ENCODE measurements around the gene RBL1.

The RBL1 gene

GRCh38 chr20:37114012-37114411 lies 18.2 kb upstream of the RBL1 start:
- peaks cover 4% of the 10 kb centered on the region for H3K36me3 Mint-ChIP-seq (ENCODE audit: low read depth)
- no peak overlapping the region for H3K4me3 Mint-ChIP-seq
- no peaks in the 10 kb centered on the region for H3K9me3 Mint-ChIP-seq
- TF ChIP-seq, protein P1, sequence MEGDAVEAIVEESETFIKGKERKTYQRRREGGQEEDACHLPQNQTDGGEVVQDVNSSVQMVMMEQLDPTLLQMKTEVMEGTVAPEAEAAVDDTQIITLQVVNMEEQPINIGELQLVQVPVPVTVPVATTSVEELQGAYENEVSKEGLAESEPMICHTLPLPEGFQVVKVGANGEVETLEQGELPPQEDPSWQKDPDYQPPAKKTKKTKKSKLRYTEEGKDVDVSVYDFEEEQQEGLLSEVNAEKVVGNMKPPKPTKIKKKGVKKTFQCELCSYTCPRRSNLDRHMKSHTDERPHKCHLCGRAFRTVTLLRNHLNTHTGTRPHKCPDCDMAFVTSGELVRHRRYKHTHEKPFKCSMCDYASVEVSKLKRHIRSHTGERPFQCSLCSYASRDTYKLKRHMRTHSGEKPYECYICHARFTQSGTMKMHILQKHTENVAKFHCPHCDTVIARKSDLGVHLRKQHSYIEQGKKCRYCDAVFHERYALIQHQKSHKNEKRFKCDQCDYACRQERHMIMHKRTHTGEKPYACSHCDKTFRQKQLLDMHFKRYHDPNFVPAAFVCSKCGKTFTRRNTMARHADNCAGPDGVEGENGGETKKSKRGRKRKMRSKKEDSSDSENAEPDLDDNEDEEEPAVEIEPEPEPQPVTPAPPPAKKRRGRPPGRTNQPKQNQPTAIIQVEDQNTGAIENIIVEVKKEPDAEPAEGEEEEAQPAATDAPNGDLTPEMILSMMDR (IDR thresholded peaks at IDR 0.05; ENCODE audit: unreplicated experiment in 3 of 3), result no peak
- no peaks in the 10 kb centered on the region for H3K4me1 Mint-ChIP-seq
- H3K27ac Mint-ChIP-seq, result no peak overlapping the region
- H3K27me3 Mint-ChIP-seq (ENCODE audit: low read depth), result no peaks in the 10 kb centered on the region

DNA sequence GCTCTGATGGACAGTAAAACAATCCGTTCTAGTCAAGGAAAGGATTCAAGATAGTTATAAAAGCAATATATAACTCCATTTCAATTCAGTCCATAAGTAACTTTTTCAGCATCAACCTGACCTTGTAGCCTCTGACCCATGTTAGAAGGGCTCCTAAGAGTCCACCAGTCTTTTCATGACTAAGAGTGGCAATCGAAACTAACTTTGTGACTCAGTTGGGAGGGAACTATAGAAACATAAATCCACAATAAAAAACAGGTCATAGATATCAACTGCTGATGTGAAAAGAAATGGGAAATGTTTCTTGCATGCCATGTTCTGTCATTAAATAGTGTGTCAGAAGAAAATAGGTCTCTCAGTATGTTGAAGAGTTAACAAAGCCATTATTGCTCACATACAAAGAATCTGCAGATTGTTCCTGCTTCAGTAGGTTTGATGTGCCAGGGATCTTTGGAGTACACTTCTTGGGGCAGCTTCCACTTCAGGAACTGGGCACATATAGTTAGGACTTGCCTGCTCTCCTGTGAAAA lies 16.2 kb upstream of the RBL1 start:
- Mint-ChIP-seq H3K27me3 (ENCODE audit: low read depth) (no peaks in the 10 kb centered on the region), H3K4me1 (no peaks in the 10 kb centered on the region), H3K9me3 (no peaks in the 10 kb centered on the region), H3K36me3 (ENCODE audit: low read depth) (peaks cover 4% of the 10 kb centered on the region), H3K4me3 (no peak overlapping the region), H3K27ac (no peak overlapping the region)
- TF ChIP-seq, protein P1 (IDR thresholded peaks at IDR 0.05; ENCODE audit: unreplicated experiment in 3 of 3), result no peak

DNA sequence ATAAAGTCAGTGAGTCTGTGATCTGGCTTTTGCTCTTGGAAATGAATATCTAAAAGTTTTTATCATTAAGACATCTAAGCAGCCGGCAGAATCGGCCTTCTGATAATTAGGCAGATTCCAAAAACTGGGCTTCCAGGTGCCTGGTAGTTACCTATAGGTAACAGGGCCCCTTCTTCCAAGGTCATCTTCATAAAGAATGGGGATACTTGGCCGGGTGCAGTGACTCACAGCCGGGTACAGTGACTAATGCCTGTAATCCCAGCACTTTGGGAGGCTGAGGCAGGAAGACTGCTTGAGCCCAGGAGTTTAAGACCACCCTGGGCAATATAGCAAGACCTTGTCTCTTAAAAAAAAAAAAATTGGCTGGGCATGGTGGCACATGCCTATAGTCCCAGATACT lies 12.9 kb upstream of the RBL1 start:
- H3K9me3 Mint-ChIP-seq, result no peaks in the 10 kb centered on the region
- TF ChIP-seq, protein P1 (IDR thresholded peaks at IDR 0.05; ENCODE audit: unreplicated experiment in 3 of 3), result no peak
- H3K4me3 Mint-ChIP-seq, result no peak overlapping the region
- no peaks in the 10 kb centered on the region for H3K4me1 Mint-ChIP-seq
- H3K27me3 Mint-ChIP-seq (ENCODE audit: low read depth), result no peaks in the 10 kb centered on the region
- no peak overlapping the region for H3K27ac Mint-ChIP-seq
- no peaks in the 10 kb centered on the region for H3K36me3 Mint-ChIP-seq (ENCODE audit: low read depth)

DNA sequence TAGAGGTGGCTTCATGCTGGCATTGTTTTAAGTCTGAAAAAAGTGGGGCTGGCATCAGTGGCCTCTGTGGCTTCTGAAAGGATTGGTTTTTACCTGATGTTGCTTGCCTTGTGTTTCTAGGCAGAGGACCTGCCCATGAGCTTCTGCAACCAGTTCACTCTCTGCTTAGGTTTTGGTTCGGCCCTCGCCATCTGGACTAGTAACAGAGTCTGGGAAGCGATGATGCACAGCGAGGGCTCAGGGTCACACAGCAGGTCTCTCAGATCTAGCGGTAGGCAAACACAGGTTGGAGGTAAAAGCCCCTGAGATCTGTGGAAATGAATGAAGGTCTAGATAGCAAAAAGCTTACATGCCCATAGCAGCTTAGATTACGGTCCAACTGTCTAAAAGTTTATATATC lies 6.8 kb upstream of the RBL1 start:
- TF ChIP-seq, protein P1 (IDR thresholded peaks at IDR 0.05; ENCODE audit: unreplicated experiment in 3 of 3), result no peak
- no peaks in the 10 kb centered on the region for H3K4me1 Mint-ChIP-seq
- H3K27me3 Mint-ChIP-seq (ENCODE audit: low read depth), result no peaks in the 10 kb centered on the region
- H3K36me3 Mint-ChIP-seq (ENCODE audit: low read depth), result no peaks in the 10 kb centered on the region
- H3K4me3 Mint-ChIP-seq, result no peak overlapping the region
- H3K27ac Mint-ChIP-seq, result no peak overlapping the region
- no peaks in the 10 kb centered on the region for H3K9me3 Mint-ChIP-seq

DNA sequence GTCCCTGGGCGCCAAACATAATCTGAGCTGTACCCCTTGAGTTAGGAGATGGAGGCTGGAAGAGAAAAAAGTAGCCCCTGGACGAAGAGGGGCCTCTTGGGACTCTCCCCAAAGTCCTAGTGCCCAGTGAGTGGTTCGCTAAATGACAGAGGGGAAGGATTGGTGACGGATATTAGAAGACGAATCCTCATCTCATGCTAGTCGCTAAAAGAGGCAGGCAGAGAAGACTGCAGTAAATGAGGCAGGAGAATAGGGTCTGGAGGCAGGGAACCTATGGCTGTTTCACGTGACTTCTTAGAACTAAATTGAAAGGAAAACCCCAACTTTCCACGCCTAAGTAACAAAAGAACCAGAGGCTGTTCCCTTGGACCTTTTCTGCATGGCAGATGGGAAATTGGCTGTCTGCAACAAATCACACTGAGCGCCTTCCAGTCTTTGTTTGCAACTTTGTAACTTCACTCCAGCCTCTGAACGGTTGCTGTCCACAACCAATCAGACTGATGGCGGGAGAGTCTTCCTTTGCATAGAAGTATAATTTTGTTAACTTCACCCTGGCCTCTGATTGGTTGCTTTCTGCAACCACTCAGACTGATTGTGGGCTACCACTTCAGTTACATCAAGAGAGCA lies 731 bp upstream of the RBL1 start:
- Mint-ChIP-seq H3K27ac (peak overlapping the region; percentile 98 to 99 (median 98)), H3K27me3 (ENCODE audit: low read depth) (no peaks in the 10 kb centered on the region), H3K4me1 (peaks cover 16% of the 10 kb centered on the region), H3K4me3 (peak overlapping the region; percentile 98 to 99 (median 99)), H3K9me3 (no peaks in the 10 kb centered on the region), H3K36me3 (ENCODE audit: low read depth) (peaks cover 4% of the 10 kb centered on the region)
- TF ChIP-seq, protein P1 (IDR thresholded peaks at IDR 0.05; ENCODE audit: unreplicated experiment in 3 of 3), result no peak

DNA sequence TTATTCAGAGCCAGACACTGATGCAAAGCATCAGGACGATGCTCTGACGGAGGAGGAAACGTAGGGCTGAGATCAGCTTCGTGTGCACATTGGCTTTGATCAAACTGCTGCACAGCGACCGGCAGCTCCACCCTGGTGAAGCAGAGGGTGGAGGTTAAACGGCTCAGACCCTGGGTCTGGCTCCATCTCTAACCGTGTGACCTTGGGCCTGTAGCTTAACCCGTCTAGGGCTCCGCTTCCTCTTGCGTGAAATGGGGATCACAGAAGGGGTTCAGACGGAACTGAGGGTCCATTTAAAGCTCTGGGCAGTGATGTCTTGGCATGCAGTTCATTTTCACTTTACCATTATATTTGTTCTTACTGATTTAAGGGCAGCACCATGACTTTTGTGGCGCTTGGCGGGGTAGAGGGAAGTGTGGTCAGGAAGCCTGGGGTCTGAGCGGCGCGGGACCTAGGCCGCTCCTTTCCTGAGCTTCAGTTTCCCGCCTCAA lies 644 bp downstream of the RBL1 start:
- no peaks in the 10 kb centered on the region for H3K27me3 Mint-ChIP-seq (ENCODE audit: low read depth)
- H3K4me1 Mint-ChIP-seq, result peaks cover 16% of the 10 kb centered on the region
- TF ChIP-seq, protein P1 (IDR thresholded peaks at IDR 0.05; ENCODE audit: unreplicated experiment in 3 of 3), result no peak
- H3K4me3 Mint-ChIP-seq, result peak overlapping the region; percentile 92 to 99 (median 93)
- H3K27ac Mint-ChIP-seq, result peak overlapping the region; percentile 74 to 99 (median 96)
- H3K36me3 Mint-ChIP-seq (ENCODE audit: low read depth), result peaks cover 4% of the 10 kb centered on the region
- H3K9me3 Mint-ChIP-seq, result no peaks in the 10 kb centered on the region
